BJ (cell line): ENCODE data around the gene NPTX1. TPM values are rescaled to one million over a fixed set of nuclear protein-coding genes. Genes with fewer than 3 reads are reported as not detected.

Experiments used
- CTCF ChIA-PET: fragments of 350-600 bp; formaldehyde crosslinking; extraction: SDS; loops from one replicate; lab custom pipeline; 2021; ENCODE audit warnings: antibody characterized with exemption, inconsistent platforms; lab: Yijun Ruan, JAX
- POLR2A ChIA-PET: fragments of 300-600 bp; sonication (Branson Sonifier 250); formaldehyde crosslinking; extraction: SDS; loops from one replicate; lab custom pipeline; 2021; ENCODE audit warnings: antibody characterized with exemption; lab: Charles Lee
- DNase-seq: peaks from one replicate; pipeline ENCODE4 v3.0.0-alpha.2; 2011; ENCODE audit warnings: low read depth
- H3K27me3 ChIP-seq: 2 replicates; pipeline ENCODE4 v1.6.0; 2011; ENCODE audit warnings: low read length; ENCODE audit not compliant: control insufficient read depth, insufficient read depth
- H3K36me3 ChIP-seq: 2 replicates; pipeline ENCODE4 v1.5.1; 2011; ENCODE audit warnings: low read length; ENCODE audit not compliant: control insufficient read depth, insufficient read depth
- H3K4me3 ChIP-seq: 2 replicates; pipeline ENCODE4 v1.5.1; 2011; ENCODE audit warnings: low read depth, mild to moderate bottlenecking, control low read depth, low read length
- polyA plus RNA-seq: library from polyadenylated mRNA; depleted of rRNA; stranded (reverse); fragments of >200 nt; gene quantifications from 2 replicates; pipeline ENCODE4 v1.2.3, GENCODE V29; 2011
- TF ChIP-seq, protein P1 (sequence below): IDR thresholded peaks from 2 replicates; pipeline ENCODE4 v1.5.1; 2011; ENCODE audit warnings: low read depth, mild to moderate bottlenecking, control low read depth, inconsistent platforms, low read length, moderate library complexity; ENCODE audit not compliant: insufficient read depth

NPTX1 gene
- polyA plus RNA-seq, 1 experiment = 0.43 TPM

DNA sequence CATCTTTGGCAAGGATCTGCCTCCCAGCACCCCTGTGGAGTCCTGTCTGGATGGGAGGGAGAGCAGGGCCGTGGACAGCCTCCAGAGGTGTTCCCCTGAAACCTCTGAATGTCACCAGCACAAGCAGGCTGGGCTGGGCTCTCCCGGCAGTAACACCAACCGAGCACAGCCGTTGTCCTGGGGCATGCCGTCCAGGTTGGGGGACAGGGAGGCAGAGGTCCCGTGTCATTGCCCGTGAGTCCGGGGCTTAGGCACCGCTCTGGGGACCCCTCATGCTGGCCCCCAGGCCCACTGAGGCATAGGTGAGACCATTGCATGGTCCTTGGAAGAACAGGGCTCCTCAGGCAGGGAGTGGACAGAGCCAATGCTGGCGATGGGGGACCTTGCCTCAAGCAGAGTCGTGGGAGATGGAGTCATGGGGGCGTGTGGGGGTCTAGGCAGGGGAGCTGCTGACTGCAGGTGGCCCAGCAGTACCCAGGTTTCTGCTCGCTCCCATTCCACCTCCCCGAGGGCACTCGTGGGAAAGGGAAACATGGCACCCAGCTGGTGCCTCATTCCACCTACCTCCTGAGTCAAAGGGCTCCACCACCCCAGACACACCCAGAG, 44.0 kb downstream of the NPTX1 start:
- TF ChIP-seq, protein P1, sequence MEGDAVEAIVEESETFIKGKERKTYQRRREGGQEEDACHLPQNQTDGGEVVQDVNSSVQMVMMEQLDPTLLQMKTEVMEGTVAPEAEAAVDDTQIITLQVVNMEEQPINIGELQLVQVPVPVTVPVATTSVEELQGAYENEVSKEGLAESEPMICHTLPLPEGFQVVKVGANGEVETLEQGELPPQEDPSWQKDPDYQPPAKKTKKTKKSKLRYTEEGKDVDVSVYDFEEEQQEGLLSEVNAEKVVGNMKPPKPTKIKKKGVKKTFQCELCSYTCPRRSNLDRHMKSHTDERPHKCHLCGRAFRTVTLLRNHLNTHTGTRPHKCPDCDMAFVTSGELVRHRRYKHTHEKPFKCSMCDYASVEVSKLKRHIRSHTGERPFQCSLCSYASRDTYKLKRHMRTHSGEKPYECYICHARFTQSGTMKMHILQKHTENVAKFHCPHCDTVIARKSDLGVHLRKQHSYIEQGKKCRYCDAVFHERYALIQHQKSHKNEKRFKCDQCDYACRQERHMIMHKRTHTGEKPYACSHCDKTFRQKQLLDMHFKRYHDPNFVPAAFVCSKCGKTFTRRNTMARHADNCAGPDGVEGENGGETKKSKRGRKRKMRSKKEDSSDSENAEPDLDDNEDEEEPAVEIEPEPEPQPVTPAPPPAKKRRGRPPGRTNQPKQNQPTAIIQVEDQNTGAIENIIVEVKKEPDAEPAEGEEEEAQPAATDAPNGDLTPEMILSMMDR = no peak
- ChIA-PET CTCF (no interaction called here), POLR2A (no interaction called here)
- H3K27me3 ChIP-seq = no peaks in the 10 kb centered on the region
- H3K36me3 ChIP-seq = no peaks in the 10 kb centered on the region
- DNase-seq = no peak
- no peak overlapping the region for H3K4me3 ChIP-seq

DNA sequence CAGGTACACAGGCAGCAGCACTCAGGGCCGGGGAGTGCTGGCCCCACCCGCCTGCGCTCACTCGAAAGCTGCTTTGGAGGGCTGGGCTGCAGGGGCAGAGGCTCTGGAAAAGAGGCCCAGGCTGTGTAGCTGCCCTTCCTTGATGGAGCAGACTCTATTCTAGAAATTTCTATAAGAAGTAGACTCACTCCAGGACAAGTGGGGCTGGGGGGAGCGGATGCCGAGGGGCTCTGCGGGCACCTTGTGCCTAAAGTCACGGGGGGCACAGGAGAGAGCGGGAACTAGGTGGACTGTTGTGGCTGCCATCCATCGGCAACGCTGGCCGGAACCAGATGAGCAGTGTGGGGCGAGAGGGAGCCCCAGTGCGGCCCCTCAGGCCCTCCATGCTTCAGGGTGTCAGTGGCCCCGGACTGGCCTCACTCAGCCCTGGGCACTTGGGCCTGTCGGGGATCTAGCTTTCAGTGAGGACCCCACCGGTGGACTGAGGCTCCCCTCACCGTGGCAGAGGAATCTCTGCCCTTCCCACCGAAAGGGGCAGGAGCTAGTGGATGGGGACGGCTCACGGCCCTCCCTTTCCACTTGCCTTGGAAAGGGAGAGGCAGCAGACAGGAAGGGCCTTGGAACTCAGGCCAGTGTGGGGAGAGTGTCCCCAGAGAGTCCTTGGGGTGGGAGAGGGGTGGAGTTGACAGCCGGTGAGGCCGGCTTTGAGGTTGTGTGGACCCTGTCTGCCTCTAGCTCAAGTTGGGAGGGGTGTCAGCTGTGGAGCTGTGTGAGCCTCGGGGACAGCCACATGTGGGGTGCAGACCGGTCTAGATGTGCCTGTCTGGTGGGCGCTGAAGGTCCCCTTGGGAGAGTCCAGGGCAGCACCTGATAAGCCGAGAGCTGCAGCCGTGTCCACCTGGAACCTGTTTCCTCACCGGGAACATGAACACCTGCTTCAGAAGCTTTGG, 44.9 kb downstream of the NPTX1 start:
- ChIA-PET POLR2A (no interaction called here), CTCF (no interaction called here)
- H3K36me3 ChIP-seq = peaks cover 2% of the 10 kb centered on the region; the same call in 1 of the 2 replicates
- no peaks in the 10 kb centered on the region for H3K27me3 ChIP-seq
- TF ChIP-seq, protein P1 = no peak
- DNase-seq = no peak
- no peak overlapping the region for H3K4me3 ChIP-seq

DNA sequence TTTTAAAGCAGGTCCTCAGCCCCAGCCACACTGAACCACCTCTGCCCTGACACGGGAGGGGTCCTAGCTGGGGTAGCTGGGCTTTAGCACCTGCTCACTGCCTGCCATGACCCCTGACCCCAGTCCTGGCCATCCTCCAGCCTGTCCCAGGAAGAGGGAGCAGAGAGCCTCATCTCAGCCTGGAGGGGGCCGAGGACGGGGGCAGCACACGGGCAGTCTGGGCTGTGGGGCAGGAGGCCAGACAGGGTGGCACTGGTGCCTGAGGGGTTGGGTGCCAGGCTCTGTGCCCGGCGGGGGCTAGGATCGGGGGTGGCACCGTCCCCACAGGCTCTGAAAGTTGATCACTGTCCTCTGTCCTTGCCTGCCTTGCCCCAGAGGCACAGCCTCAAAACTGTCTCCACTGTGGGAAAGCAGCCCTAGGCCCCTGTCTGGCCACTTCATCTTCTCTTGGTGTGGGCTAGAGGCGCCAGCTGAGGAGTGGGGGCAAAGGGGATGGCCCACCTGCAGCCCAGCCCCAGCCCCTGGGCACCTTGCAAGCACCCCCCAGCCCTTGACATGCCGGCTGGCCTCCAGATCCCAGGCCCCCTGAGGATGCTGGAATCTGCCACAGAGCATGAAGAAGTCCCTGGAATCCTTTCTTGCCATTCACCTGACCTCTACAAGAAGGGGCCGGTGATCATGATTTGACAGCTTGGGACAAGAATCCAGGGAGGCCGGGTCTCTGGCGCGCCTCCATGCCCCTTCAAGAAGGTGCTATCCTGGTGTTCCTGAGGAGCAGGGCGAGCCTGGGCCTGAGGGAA, 45.8 kb downstream of the NPTX1 start:
- Histone ChIP-seq H3K27me3 (no peaks in the 10 kb centered on the region), H3K36me3 (peaks cover 2% of the 10 kb centered on the region; the same call in 1 of the 2 replicates), H3K4me3 (no peak overlapping the region)
- CTCF ChIA-PET = no interaction called here
- TF ChIP-seq, protein P1 = no peak
- no peak for DNase-seq
- POLR2A ChIA-PET = no interaction called here

DNA sequence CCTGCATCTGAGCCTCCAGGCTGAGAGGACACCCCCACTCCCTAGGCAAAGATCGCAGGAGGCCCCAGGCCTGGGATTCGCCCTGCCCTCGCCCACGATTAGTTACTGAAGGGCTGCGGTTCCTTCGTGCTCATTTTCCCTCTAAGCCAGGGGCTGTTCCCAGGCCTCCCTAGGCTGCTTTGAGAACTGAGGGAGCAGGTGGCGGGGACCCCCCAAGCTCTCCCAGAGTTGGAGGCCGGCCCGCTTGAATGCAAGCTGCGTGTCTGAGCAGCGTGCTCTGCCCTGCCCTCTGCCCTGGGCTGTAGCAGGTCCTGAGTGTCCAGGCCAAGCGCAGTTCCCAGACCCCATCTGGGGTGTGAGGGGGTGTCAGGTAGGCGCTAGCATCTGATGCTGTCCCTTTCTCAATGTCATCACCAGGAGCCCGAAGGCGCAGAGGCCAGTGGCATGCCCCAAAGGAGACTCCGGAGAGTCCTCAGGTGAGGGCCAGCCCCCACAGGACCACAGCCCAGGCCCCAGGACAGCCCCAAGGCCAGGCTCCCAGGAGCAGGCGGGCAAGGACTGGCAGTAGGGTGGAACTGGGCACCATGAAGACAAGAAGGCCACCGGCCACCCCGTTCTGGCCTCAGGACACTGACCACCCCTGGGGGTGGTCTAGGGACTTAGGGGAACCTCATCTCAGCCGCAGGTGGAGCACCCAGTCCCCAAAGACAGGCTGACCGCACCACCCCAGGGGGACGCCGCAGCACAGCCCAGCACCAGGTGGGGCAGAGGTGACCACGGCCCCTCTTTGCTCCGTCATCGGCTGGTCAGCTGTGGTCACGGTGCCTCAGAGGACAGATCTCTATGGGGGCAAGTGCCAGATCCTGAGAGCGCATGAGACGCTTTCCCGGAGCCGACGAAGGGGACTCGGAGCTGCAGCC, 46.8 kb downstream of the NPTX1 start:
- peaks cover 2% of the 10 kb centered on the region; the same call in 1 of the 2 replicates for H3K36me3 ChIP-seq
- TF ChIP-seq, protein P1 = no peak
- DNase-seq = no peak
- no peaks in the 10 kb centered on the region for H3K27me3 ChIP-seq
- POLR2A ChIA-PET = no interaction called here
- CTCF ChIA-PET = interaction anchor here (6.7 kb wide), 1 partner anchor 552 kb away, joined by 79 read pairs; no protein-coding TSS in a partner anchor
- H3K4me3 ChIP-seq = no peak overlapping the region
